Measurements from ENCODE around the gene METTL27. TPM values are rescaled to one million over a fixed set of nuclear protein-coding genes. Genes with fewer than 3 reads are reported as not detected.

Gene METTL27
- total and polyA plus RNA-seq, 4 donors, result 1.0 to 1.7 (median 1.6) TPM

- 94% methylated on average over 16 of the region's 16 CpGs for WGBS
- no peaks in the 10 kb centered on the region for H3K27me3 ChIP-seq (ENCODE audit: control insufficient read depth in 4 of 4, insufficient read depth in 4 of 4, low read length in 3 of 4)
- DNase-seq (ENCODE audit: low spot score), result no peak
- H3K4me1 ChIP-seq (ENCODE audit: control insufficient read depth in 4 of 4, insufficient read depth in 4 of 4, low read length in 3 of 4), result peaks cover 0 to 8% (median 4%) of the 10 kb centered on the region in 4 donors
- no peak overlapping the region for H3K9ac ChIP-seq (ENCODE audit: low read depth in 1 of 2, low read length in 2 of 2)
- no peaks in the 10 kb centered on the region for H3K9me3 ChIP-seq (ENCODE audit: control insufficient read depth in 4 of 4, low read length in 3 of 4)
- H3K36me3 ChIP-seq (ENCODE audit: control insufficient read depth in 4 of 4, insufficient read depth in 3 of 4, low read depth in 1 of 4, low read length in 3 of 4), result no peaks in the 10 kb centered on the region
- no peak overlapping the region for H3K27ac ChIP-seq (ENCODE audit: low read depth in 1 of 2, low read length in 2 of 2)
- TF ChIP-seq CTCF (IDR thresholded peaks at IDR 0.05; ENCODE audit: low read depth, low read length, missing input control) (no peak), ATF3 (IDR thresholded peaks at IDR 0.05) (no peak)
- H3K4me3 ChIP-seq (ENCODE audit: low read depth in 1 of 3, low read length in 3 of 3), result no peak overlapping the region
Observed at GRCh38 chr7:73840715-73841379, 1.5 kb downstream of the METTL27 start.

- H3K27ac ChIP-seq (ENCODE audit: low read depth in 1 of 2, low read length in 2 of 2), result no peak overlapping the region
- TF ChIP-seq HNF4A (conservative IDR thresholded peaks at IDR 0.05), result no peak
- no peak for TF ChIP-seq REST (IDR thresholded peaks at IDR 0.05)
- TF ChIP-seq FOXA2 (IDR thresholded peaks at IDR 0.05), result no peak
- TF ChIP-seq EGR1 (IDR thresholded peaks at IDR 0.05; ENCODE audit: low read depth in 2 of 2), result no peak
- TF ChIP-seq ZBTB33 (IDR thresholded peaks at IDR 0.05), result no peak
- no peak for TF ChIP-seq JUND (IDR thresholded peaks at IDR 0.05)
- no peak for TF ChIP-seq MAX (IDR thresholded peaks at IDR 0.05)
- no peak for TF ChIP-seq RAD21 (IDR thresholded peaks at IDR 0.05)
- TF ChIP-seq GABPA (IDR thresholded peaks at IDR 0.05 in 1 of 2, conservative IDR thresholded peaks at IDR 0.05 in 1 of 2), result no peak
- TF ChIP-seq HNF4G (IDR thresholded peaks at IDR 0.05), result no peak
- TF ChIP-seq TAF1 (conservative IDR thresholded peaks at IDR 0.05), result no peak
- TF ChIP-seq CTCF (IDR thresholded peaks at IDR 0.05; ENCODE audit: low read depth, low read length, missing input control), result no peak
- no peak for TF ChIP-seq ATF3 (IDR thresholded peaks at IDR 0.05)
- no peak for TF ChIP-seq RXRA (IDR thresholded peaks at IDR 0.05)
- TF ChIP-seq FOXA1 (IDR thresholded peaks at IDR 0.05), result no peak
- TF ChIP-seq YY1 (IDR thresholded peaks at IDR 0.05), result no peak
- H3K9me3 ChIP-seq (ENCODE audit: control insufficient read depth in 4 of 4, low read length in 3 of 4), result no peaks in the 10 kb centered on the region
- no peak overlapping the region for H3K9ac ChIP-seq (ENCODE audit: low read depth in 1 of 2, low read length in 2 of 2)
- H3K4me1 ChIP-seq (ENCODE audit: control insufficient read depth in 4 of 4, insufficient read depth in 4 of 4, low read length in 3 of 4), result peaks cover 0 to 8% (median 4%) of the 10 kb centered on the region in 4 donors
- H3K27me3 ChIP-seq (ENCODE audit: control insufficient read depth in 4 of 4, insufficient read depth in 4 of 4, low read length in 3 of 4), result no peaks in the 10 kb centered on the region
- no peak overlapping the region for H3K4me3 ChIP-seq (ENCODE audit: low read depth in 1 of 3, low read length in 3 of 3)
- 94% methylated on average over 22 of the region's 22 CpGs for WGBS
- DNase-seq (ENCODE audit: low spot score), result no peak
- H3K36me3 ChIP-seq (ENCODE audit: control insufficient read depth in 4 of 4, insufficient read depth in 3 of 4, low read depth in 1 of 4, low read length in 3 of 4), result no peaks in the 10 kb centered on the region
Observed at GRCh38 chr7:73839743-73840714, 2.3 kb downstream of the METTL27 start.

Data from liver (tissue), 9 donors.